Activated CD8-positive, alpha-beta T cell treated with anti-CD3 and anti-CD28 coated beads, Interleukin-2, amount 10 ng/mL, durations not matched to agents 7 days and 5 days (primary cell): ENCODE data around the gene SRM. TPM values are rescaled to one million over a fixed set of nuclear protein-coding genes. Genes with fewer than 3 reads are reported as not detected.
"Not testable (repeated sequence)": the region's sequence is repeated elsewhere in the genome, so short reads cannot be mapped to it uniquely, and the experiment has no call there.

Experiments used
- ATAC-seq: fragments of 150-1000 bp; cut with Tn5 transposase; one replicate; pipeline ENCODE4 v1.10.0; 2021; ENCODE audit warnings: moderate library complexity
- CTCF ChIA-PET: fragments of 350-600 bp; sonication (Branson Sonifier 250); formaldehyde crosslinking; loops from one replicate; lab custom pipeline; 2021; ENCODE audit warnings: antibody characterized with exemption; lab: Charles Lee
- POLR2A ChIA-PET: fragments of 350-600 bp; sonication (Branson Sonifier 250); formaldehyde crosslinking; loops from one replicate; lab custom pipeline; 2021; ENCODE audit warnings: antibody characterized with exemption; lab: Charles Lee
- DNase-seq: peaks from one replicate; pipeline ENCODE4 v3.0.0-alpha.2; 2020
- H3K27ac Mint-ChIP-seq: one replicate; pipeline ENCODE4 v1.8.0; 2021; ENCODE audit warnings: mild to moderate bottlenecking, mixed read lengths
- H3K27me3 Mint-ChIP-seq: one replicate; pipeline ENCODE4 v1.8.0; 2021; ENCODE audit warnings: low read depth, mixed read lengths
- H3K36me3 Mint-ChIP-seq: one replicate; pipeline ENCODE4 v1.8.0; 2021; ENCODE audit warnings: low read depth, mixed read lengths
- H3K4me1 Mint-ChIP-seq: one replicate; pipeline ENCODE4 v1.8.0; 2021; ENCODE audit warnings: low read depth, mixed read lengths
- H3K4me3 Mint-ChIP-seq: one replicate; pipeline ENCODE4 v1.8.0; 2021; ENCODE audit warnings: mild to moderate bottlenecking, mixed read lengths
- H3K9me3 Mint-ChIP-seq: one replicate; pipeline ENCODE4 v1.8.0; 2022; ENCODE audit warnings: mixed read lengths; ENCODE audit not compliant: insufficient read depth
- total RNA-seq, 2 experiments: library from RNA; stranded (reverse); gene quantifications; one replicate each; pipeline ENCODE4 v1.2.3, GENCODE V29; 2021

Gene SRM
- total RNA-seq, 2 experiments from 2014 or later: 146 to 154 TPM

DNA sequence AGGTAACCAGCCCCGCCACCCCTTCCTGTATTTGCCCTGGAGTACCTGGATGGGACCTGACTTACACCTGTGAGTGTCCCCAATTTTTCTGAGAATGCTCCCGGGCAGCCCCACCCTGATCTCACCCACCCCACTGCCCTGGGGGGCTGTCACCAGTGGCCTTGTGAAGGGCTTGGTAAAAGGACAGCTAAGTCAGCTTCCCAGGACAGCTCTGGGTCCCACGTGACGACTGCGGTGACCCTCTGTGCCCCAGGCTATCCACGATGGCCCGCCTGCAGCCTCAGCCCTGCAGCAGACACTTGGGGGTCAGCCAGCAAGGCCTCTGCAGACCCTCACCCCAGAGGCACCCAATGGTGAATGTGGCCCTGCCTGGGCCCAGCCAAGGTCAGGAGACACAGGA is 5.6 kb downstream of the SRM start:
- POLR2A ChIA-PET: interaction anchor here (0.7 kb wide), 1 partner anchor 77 kb away, joined by 3 read pairs; no protein-coding TSS in a partner anchor
- ATAC-seq (no peak), DNase-seq (no peak)
- Mint-ChIP-seq H3K4me1 (peaks cover 13% of the 10 kb centered on the region), H3K4me3 (no peak overlapping the region), H3K9me3 (no peaks in the 10 kb centered on the region), H3K36me3 (peaks cover 26% of the 10 kb centered on the region), H3K27me3 (no peaks in the 10 kb centered on the region), H3K27ac (no peak overlapping the region)
- CTCF ChIA-PET: no interaction called here

DNA sequence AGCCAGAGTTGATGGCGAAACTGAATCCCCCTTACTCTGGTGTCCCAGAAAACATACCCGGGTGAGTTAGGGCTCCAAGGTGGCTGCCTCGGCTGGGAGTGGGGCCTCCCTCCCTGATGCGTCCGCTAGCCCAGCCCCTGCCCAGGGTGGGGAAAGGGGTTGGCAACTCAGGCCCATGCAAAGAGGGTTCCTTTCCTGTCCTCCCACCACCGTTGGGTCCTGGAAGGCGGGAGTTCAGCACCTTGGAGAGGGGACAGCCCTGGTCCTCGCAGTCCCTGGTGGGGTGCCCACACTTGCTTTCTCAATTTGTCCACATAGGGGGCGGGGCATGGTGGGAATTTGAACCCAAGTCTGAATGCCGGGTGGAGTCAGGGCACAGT is 6.1 kb downstream of the SRM start:
- Mint-ChIP-seq H3K36me3 (peaks cover 22% of the 10 kb centered on the region), H3K4me1 (peaks cover 9% of the 10 kb centered on the region), H3K27me3 (no peaks in the 10 kb centered on the region), H3K27ac (no peak overlapping the region), H3K4me3 (no peak overlapping the region), H3K9me3 (no peaks in the 10 kb centered on the region)
- POLR2A ChIA-PET: interaction anchor here (0.7 kb wide), 1 partner anchor 77 kb away, joined by 3 read pairs; no protein-coding TSS in a partner anchor
- DNase-seq (peak; percentile 33), ATAC-seq (no peak)
- CTCF ChIA-PET: no interaction called here

DNA sequence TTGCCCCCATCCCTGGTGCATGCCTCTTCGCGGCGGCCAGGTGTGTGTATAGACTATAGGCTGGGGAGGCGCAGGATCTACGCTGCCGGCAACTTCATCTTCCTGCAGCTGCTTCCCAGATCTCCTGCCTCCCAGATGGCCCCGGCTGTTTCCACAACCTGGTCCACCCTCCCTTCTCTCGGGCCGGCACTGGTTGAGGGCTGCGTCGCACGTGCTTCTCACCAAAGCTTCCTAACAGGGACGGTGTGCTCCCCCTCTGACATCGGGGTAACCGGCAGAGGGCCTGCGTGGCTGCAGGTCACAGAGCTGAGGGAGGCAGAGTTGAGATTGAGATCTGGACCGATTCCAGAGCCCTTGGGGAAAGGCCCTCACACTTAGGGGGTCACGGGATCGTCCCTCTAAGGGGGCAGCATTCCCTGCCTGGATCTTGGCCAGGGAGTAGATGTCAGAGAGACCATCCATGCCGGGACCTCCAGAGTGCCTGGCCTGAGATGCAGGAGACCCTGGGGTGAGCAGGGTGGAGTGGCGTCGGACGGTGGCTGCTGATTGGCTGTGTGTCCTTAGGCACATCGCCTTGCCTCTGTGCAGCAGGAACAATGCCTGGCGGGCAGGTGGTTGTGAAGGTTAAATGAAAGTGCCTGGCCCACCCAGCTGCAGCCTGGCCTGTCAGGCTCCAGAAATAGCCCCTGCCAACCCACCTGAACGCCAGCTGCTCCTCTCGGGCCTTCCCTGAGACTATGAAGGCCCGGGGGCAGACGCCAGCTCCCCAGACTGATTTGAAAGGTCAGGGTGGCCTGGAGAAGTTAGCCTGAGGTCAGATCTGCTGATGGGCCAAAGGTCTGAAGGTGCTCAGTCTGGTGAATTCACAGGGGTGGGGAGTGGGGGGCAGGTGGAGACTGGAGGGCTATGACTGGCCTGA is 6.7 kb downstream of the SRM start:
- Mint-ChIP-seq H3K9me3 (no peaks in the 10 kb centered on the region), H3K27me3 (no peaks in the 10 kb centered on the region), H3K4me1 (peaks cover 3% of the 10 kb centered on the region), H3K36me3 (peaks cover 19% of the 10 kb centered on the region), H3K27ac (no peak overlapping the region), H3K4me3 (no peak overlapping the region)
- POLR2A ChIA-PET: no interaction called here
- CTCF ChIA-PET: interaction anchor here (0.7 to 5.3 kb wide), 2 partner anchors 9 to 16 kb away, joined by 3 to 42 read pairs; no protein-coding TSS in a partner anchor
- ATAC-seq (no peak), DNase-seq (no peak)

DNA sequence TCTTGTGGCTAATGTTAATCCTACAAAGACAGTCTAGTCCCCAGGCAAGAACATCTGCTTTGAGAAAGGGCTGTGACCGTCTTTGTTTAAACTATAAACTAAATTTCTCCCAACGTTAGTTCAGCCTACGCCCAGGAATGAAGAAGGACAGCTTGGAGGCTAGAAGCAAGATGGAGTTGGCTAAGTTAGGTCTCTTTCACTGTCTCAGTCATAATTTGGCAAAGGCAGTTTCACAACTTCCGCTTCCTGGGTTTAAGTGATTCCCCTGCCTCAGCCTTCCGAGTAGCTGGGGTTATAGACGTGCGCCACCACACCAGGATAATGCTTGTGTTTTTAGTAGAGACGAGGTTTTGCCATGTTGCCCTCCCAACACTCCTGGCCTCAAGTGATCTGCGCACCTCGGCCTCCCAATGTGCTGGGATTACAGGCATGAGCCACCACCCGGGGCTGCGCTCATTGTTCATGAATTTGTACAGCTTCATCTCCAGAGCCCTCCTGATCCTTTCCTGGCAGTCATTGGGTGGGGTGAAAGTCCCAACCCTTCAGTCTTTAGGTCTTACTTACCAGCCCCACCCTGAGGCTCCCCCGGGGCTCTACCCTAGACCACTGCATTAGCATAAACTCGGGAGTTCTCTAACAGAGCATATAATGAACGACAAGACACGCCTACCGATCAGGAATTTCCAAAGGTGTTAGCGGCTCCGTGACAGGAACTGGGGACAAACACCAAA is 7.9 kb downstream of the SRM start:
- CTCF ChIA-PET: interaction anchor here (5.3 kb wide), 1 partner anchor 14 kb away, joined by 42 read pairs; no protein-coding TSS in a partner anchor
- POLR2A ChIA-PET: interaction anchor here (1.4 kb wide), 1 partner anchor 14 kb away, joined by 3 read pairs; no protein-coding TSS in a partner anchor
- no peak for DNase-seq
- no peaks in the 10 kb centered on the region for H3K27me3 Mint-ChIP-seq
- H3K36me3 Mint-ChIP-seq: peaks cover 10% of the 10 kb centered on the region
- H3K4me1 Mint-ChIP-seq: no peaks in the 10 kb centered on the region
- H3K4me3 Mint-ChIP-seq: no peak overlapping the region
- H3K9me3 Mint-ChIP-seq: no peaks in the 10 kb centered on the region
- ATAC-seq: no peak
- no peak overlapping the region for H3K27ac Mint-ChIP-seq

DNA sequence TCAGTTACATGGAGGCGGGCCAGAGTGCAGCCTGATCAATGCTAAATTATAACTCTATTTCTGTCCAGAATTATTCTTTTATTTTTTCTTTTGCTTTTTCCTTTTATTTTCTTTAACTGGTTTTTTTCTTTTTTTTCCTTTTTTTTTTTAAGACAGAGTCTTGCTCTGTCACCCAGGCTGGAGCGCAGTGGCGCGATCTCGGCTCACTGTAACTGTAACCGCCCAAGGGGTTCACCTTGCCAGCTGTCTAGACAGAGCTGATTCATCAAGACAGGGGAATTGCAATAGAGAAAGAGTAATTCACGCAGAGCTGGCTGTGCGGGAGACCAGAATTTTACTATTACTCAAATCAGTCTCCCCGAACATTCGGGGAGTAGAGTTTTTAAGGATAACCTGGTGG is 8.7 kb downstream of the SRM start:
- H3K27me3 Mint-ChIP-seq, H3K36me3 Mint-ChIP-seq, ATAC-seq: not testable (repeated sequence)

DNA sequence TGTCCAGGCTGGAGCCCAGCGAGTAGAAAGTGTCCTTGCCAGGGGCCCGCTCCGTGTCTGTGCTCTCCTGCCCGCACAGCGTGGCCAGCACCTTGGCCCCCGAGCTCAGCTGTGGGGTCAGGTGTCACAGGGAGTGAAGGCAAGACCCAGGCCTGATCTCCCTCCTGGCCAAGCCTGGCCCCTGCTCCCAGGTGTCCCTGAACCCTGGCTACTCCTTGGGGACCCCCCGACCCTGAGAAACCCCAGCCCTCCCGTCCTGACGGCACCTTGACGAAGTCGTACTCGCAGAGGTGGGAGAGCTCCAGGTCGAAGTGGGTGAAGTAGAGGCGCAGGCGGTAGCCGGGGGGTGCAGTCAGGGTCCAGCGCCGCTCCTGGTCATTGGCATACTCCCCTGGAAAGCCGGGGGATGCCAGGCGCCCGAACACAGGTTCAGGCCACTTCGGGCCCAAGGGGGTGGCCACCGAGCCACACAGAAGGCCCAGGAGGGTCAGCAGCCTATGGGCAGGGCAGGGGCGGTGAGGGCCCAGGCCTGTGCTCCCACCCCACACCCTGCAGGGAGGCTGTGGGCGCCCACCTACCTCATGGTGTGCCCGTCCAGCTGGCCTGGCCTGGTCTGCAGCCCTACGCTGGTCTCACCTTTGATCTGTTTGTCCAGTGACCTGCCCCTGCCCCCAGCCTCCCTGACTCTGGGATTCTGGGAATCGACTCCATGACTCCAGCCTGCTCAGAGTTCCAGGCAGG is 13.0 kb downstream of the SRM start, which contains the start of gene MASP2:
Gene MASP2 (minus strand): TSS at position 615 of the 741 bp plus-strand sequence. CDS start 32 bp downstream, at position 583.
- CTCF ChIA-PET: interaction anchor here (1.1 to 1.4 kb wide), 2 partner anchors 9 kb away, joined by 5 to 10 read pairs; no protein-coding TSS in a partner anchor
- POLR2A ChIA-PET: no interaction called here

More for the DNA sequence above, 8.7 kb downstream of the SRM start:
- not testable (repeated sequence) for H3K9me3 Mint-ChIP-seq, DNase-seq, H3K27ac Mint-ChIP-seq, H3K4me1 Mint-ChIP-seq, H3K4me3 Mint-ChIP-seq
- ChIA-PET CTCF (interaction anchor here (5.3 kb wide), 1 partner anchor 14 kb away, joined by 42 read pairs; no protein-coding TSS in a partner anchor), POLR2A (interaction anchor here (1.4 kb wide), 1 partner anchor 13 kb away, joined by 3 read pairs; no protein-coding TSS in a partner anchor)

DNA sequence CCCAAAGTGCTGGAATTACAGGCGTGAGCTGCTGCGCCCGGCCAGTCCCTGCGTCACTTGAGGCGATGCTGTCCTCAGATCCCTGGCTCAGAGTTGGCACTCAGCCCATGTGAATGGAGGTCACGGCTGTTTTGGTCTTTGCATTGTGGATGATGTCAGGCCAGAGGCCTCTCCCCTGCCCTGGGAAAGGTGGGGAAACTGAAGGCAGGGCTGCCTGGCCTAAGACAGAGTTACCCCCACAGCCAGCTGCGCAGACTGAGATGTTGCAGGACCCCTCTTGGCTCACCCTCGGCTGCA is 13.6 kb downstream of the SRM start:
- Mint-ChIP-seq H3K27ac (no peak overlapping the region), H3K9me3 (no peaks in the 10 kb centered on the region), H3K4me3 (no peak overlapping the region), H3K27me3 (no peaks in the 10 kb centered on the region), H3K36me3 (no peaks in the 10 kb centered on the region), H3K4me1 (no peaks in the 10 kb centered on the region)
- no peak for ATAC-seq
- no peak for DNase-seq
- CTCF ChIA-PET: interaction anchor here (1.4 kb wide), 1 partner anchor 9 kb away, joined by 10 read pairs; no protein-coding TSS in a partner anchor
- POLR2A ChIA-PET: no interaction called here

More for the DNA sequence above, 13.0 kb downstream of the SRM start, which contains the start of gene MASP2:
- ATAC-seq (no peak), DNase-seq (no peak)
- no peaks in the 10 kb centered on the region for H3K9me3 Mint-ChIP-seq
- no peak within 1 kb of the TSS for H3K4me3 Mint-ChIP-seq
- H3K27ac Mint-ChIP-seq: no peak within 1 kb of the TSS
- H3K36me3 Mint-ChIP-seq: no peaks in the 10 kb centered on the region
- H3K27me3 Mint-ChIP-seq: no peaks in the 10 kb centered on the region
- no peaks in the 10 kb centered on the region for H3K4me1 Mint-ChIP-seq

DNA sequence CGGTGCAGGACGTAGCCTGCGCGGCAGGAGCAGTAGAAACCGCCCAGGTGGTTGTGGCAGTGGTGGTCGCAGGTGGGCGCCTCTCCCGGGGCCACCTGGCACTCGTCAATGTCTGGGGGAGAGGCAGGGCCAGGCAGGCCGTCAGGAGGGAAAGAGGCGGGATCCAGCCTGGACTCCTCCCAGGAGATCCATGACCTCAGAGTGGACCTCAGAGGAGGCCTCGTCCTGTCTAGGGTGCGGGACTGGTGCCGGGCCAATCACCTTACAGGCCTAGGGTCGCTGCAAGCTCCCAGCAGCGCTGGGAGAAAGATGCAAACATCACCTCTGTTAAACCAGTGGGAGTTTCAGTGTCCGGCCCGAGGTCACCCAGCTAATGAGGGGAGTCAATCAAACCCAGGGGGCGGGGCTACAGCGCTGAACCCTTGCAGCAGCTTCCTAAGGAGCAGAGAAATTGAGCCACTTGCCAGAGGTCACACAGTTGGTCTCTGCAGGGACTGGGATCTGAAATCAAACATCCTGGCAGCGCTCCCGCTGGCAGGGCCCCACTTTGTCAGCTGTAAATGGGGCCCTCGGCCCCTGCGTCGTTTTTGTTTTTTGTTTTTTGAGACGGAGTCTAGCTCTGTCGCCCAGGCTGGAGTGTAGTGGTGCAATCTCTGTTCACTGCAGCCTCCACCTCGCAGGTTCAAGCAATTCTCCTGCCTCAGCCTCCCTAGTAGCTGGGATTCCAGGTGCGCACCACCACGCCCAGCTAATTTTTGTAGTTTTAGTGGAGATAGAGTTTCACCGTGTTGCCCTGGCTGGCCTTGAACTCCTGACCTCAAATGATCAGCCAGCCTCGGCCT is 14.2 kb downstream of the SRM start:
- ATAC-seq (no peak), DNase-seq (no peak)
- Mint-ChIP-seq H3K27ac (no peak overlapping the region), H3K4me1 (no peaks in the 10 kb centered on the region), H3K9me3 (no peaks in the 10 kb centered on the region), H3K36me3 (no peaks in the 10 kb centered on the region), H3K4me3 (no peak overlapping the region), H3K27me3 (no peaks in the 10 kb centered on the region)
- POLR2A ChIA-PET: no interaction called here
- CTCF ChIA-PET: interaction anchor here (1.4 kb wide), 1 partner anchor 8 kb away, joined by 10 read pairs; no protein-coding TSS in a partner anchor

DNA sequence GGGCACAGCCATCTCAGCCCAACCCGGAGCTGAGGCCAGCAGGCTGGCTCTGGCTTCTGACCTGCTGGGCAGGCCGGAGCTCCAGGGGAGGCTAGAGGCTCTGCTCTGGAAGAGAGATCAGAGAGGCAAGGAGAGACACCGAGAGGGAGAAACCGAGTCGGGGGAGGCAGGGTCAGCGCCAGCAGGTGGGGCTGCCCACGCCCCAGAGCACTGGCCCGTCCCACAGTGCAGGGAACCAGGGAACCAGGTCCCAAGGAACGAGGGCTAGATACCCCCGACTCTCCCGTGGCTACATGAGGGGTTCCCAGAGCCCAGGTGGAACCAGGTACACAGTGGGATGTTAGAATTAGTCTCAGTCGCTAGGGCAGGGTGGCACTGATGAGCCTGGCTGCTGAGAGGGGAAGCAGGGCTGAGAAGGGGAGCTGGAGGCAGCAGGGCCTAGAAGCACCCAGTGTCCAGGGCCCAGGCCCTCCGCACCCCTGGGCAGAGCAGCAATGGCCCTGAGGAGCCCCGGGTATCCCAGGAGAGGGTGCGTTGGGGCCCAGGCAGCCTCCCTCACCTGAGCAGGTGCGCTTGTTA is 14.9 kb downstream of the SRM start:
- CTCF ChIA-PET: no interaction called here

DNA sequence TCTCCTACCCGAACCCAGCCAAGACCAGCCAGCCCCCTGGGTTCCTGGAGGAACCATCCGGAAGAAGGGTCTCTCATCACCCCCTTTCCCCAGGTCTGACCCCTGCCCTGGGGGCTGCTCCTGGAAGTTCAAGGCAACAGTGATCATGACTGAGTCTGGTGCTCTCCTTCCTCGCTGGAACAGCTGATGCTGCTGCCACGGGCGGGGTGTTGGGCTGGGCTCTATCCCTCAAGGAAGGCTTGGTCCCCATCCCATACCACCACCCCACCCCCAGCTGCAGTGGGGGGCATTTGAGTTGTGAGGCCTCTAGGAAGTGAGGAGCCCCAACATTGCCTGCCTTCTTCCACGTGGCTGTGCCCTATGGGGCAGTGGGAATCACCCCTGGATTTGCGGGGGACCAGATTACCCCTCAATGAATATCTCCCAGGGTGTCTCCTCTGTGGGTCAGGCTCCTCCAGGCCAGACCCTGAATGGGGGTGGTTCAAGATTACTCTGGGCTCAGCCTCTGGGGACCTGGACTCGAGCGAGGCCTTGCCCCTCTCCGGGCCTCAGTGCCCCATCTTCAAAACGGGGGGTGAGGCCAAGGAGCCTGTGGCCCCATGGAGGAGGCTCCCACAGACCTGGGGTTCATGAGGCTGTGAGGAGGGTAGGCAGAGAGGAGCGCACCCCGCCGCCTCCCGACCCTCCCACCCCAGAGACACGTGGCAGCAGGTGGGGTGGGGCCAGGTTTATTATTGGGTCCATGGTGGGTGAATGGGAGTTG is 15.6 kb downstream of the SRM start:
- H3K27ac Mint-ChIP-seq: no peak overlapping the region

More for the DNA sequence above, 14.9 kb downstream of the SRM start:
- H3K4me1 Mint-ChIP-seq: no peaks in the 10 kb centered on the region
- POLR2A ChIA-PET: no interaction called here
- H3K27me3 Mint-ChIP-seq: no peaks in the 10 kb centered on the region
- H3K36me3 Mint-ChIP-seq: no peaks in the 10 kb centered on the region
- H3K27ac Mint-ChIP-seq: no peak overlapping the region
- DNase-seq (no peak), ATAC-seq (no peak)
- H3K4me3 Mint-ChIP-seq: no peak overlapping the region
- H3K9me3 Mint-ChIP-seq: no peaks in the 10 kb centered on the region

More for the DNA sequence above, 15.6 kb downstream of the SRM start:
- CTCF ChIA-PET: no interaction called here
- H3K36me3 Mint-ChIP-seq: no peaks in the 10 kb centered on the region
- POLR2A ChIA-PET: no interaction called here
- no peaks in the 10 kb centered on the region for H3K9me3 Mint-ChIP-seq
- H3K4me1 Mint-ChIP-seq: no peaks in the 10 kb centered on the region
- no peaks in the 10 kb centered on the region for H3K27me3 Mint-ChIP-seq
- DNase-seq (no peak), ATAC-seq (no peak)
- H3K4me3 Mint-ChIP-seq: no peak overlapping the region
